GM12874 (cell line): Measurements from ENCODE around the gene HAPSTR1.

Source experiments
- CTCF ChIP-seq: IDR thresholded peaks from 2 replicates; pipeline ENCODE4 v1.5.1; 2011; ENCODE audit warnings: low read depth, mild to moderate bottlenecking, control low read depth, low read length, moderate library complexity; ENCODE audit not compliant: insufficient read depth

HAPSTR1 gene

GRCh38 chr16:9128346-9129342, 37.2 kb downstream of the HAPSTR1 start:
- TF ChIP-seq CTCF: no peak

GRCh38 chr16:9134306-9134705, 42.9 kb downstream of the HAPSTR1 start:
- TF ChIP-seq CTCF: no peak

- TF ChIP-seq CTCF: peak; percentile 85
Observed at GRCh38 chr16:9134739-9135138, 43.3 kb downstream of the HAPSTR1 start.

GRCh38 chr16:9135797-9136196, 44.4 kb downstream of the HAPSTR1 start:
- TF ChIP-seq CTCF: no peak

- no peak for TF ChIP-seq CTCF
Observed at GRCh38 chr16:9136596-9136995, 45.2 kb downstream of the HAPSTR1 start.

- TF ChIP-seq CTCF: no peak
Observed at GRCh38 chr16:9138021-9138680, 46.7 kb downstream of the HAPSTR1 start.

GRCh38 chr16:9138731-9139501, 47.5 kb downstream of the HAPSTR1 start:
- TF ChIP-seq CTCF: peak; percentile 94
